MM.1S (cell line): ENCODE measurements around the gene EFCAB6.

ENCODE experiments used
- EZH2 ChIP-seq: fragments of 300-600 bp; sonication (generic); optimal IDR thresholded peaks from 2 replicates; pipeline ENCODE3; 2017; ENCODE audit warnings: low read depth, mild to moderate bottlenecking, antibody characterized with exemption, low read length, mixed read lengths
- EZH2phosphoT487 ChIP-seq: fragments of 300-600 bp; sonication (generic); IDR thresholded peaks from 2 replicates; pipeline ENCODE4 v1.6.1; 2018; ENCODE audit warnings: antibody characterized with exemption, low read length
- TF ChIP-seq, protein P1 (sequence below): fragments of 300-600 bp; sonication (generic); IDR thresholded peaks from 2 replicates; pipeline ENCODE4 v1.5.1; 2016; ENCODE audit warnings: antibody characterized with exemption, low read length, mixed read lengths

- TF ChIP-seq, protein P1, sequence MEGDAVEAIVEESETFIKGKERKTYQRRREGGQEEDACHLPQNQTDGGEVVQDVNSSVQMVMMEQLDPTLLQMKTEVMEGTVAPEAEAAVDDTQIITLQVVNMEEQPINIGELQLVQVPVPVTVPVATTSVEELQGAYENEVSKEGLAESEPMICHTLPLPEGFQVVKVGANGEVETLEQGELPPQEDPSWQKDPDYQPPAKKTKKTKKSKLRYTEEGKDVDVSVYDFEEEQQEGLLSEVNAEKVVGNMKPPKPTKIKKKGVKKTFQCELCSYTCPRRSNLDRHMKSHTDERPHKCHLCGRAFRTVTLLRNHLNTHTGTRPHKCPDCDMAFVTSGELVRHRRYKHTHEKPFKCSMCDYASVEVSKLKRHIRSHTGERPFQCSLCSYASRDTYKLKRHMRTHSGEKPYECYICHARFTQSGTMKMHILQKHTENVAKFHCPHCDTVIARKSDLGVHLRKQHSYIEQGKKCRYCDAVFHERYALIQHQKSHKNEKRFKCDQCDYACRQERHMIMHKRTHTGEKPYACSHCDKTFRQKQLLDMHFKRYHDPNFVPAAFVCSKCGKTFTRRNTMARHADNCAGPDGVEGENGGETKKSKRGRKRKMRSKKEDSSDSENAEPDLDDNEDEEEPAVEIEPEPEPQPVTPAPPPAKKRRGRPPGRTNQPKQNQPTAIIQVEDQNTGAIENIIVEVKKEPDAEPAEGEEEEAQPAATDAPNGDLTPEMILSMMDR, result no peak
- TF ChIP-seq EZH2 (no peak), EZH2phosphoT487 (no peak)
Observed at GRCh38 chr22:43854786-43855271, 42.7 kb upstream of the EFCAB6 start.
